ENCODE data around the gene SIK2.

The SIK2 gene

DNA sequence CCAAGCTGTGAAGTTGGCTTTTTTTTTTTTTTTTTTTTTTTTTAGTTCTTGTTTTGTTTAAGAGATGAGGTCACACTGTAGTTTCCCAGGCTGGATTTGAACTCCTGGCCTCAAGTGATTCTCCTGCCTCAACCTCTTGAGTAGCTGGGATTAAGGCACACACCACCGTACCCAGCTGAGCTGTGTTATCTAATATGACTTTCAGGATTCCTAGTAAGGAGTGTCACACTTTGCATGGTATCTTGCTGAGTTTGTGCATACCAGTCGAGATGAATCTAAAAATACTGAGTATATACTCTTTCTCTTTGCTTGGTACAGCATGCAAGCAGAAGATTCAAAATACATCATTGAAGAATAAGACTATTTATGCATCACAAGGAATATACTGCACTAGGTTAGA is 58.6 kb downstream of the SIK2 start:
- no peak for DNase-seq

DNA sequence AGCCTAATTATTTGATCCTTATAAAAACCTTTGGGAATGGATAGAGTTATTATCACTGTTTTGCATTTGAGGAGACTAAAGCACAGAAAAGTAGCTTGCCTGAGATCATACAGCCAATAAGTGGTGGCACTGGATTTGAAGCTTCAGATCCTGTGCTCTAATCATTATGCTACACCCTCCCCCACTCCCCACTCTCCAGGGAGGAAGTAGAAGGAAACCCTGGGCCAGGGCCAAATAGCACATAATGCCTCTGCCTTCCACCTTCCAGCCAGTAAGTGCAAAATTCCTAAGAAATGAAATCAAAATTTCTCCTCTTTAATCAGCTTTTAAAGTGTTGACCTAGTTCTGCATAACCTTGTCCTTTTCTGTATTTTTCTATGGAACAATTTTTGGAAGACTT is 61.6 kb downstream of the SIK2 start:
- no peak for DNase-seq

DNA sequence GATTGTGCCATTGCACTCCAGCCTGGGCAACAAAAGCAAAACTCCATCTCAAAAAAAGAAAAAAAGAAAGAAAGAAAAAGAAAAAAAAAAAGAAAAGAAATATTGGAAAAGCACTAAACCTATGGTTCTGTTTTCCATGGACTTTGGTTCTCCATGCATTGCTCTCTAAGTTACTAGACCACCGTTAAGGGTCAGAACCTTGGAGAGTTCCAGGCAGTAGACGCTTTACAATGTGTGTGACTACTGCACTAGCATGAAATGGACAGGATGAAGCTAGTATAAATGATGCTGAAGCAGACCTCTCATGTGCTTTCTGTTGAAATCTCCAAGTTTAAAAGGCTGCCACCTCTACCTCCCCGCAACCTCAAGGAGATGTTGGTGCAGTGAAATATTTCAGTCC is 63.5 kb downstream of the SIK2 start:
- DNase-seq, result no peak

DNA sequence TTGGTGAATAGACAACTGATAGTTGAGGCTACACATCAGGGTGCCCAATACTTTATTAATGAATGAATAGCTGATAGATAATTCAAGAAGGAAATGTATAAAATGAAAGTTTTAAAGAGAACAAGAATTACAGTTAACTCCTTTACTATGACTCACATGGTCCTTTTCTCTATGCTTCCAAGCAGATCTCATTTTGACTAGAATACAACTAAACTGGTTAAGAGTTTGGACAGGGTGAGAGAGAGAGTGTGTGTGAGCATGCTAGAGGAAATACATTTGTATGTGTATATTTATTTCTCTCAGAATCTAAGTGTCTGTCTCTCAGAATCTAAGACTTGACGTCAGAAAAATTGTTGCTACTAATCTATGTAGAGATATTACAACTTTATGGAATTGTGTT is 66.7 kb downstream of the SIK2 start:
- no peak for DNase-seq

DNA sequence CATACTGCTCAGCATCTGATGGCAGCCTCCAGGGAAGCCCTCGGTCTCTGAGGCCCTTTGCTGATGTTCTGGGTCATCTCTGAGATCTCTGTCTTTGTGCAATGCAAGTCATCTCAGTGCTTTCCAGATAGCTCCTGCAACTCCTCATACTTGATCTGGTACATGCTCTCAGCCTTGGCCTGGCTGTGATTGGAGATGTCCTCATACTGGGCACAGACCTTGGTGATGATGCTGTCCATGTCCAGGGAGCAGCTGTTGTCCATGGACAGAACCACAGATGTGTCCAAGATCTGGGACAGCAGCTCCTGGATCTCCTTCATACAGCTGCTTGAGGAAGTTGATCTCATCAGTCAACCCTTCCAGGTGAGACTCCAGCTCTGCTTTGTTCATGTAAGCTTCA is 69.1 kb downstream of the SIK2 start:
- no peak for DNase-seq

DNA sequence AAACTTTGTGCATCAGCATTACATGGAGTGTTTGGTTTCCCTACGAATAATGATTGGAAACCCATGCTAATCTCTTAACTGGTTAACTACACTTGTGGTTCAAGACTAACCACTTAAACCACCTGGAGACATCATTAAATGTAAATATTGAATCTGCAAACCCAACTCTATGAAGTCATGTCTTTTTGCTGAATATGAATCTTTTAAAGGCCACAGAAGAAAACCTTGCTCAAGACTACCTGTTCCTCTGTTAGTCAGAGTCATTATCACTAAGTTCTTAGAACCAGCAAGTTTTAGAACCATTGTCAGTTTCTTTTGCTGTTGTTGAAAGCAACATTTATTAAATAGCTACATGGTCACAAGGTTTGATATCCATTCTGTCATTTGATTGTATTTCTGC is 70.7 kb downstream of the SIK2 start:
- no peak for DNase-seq

DNA sequence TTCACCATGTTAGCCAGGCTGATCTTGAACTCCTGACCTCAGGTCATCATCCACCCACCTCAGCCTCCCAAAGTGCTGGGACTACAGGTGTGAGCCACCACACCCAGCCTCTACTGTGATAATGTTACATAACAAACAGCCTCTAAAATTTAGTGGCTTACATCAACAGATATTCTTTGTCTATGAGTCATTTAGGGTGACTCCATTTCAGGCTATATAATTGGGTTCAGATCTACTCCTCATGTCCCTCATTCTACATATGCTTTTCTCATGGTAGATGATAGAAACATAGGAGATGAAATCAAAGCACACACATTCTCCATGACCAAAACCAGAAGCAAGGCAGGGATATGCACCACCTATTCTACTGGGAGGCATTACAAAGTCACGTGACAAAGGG is 72.7 kb downstream of the SIK2 start:
- no peak for DNase-seq

DNA sequence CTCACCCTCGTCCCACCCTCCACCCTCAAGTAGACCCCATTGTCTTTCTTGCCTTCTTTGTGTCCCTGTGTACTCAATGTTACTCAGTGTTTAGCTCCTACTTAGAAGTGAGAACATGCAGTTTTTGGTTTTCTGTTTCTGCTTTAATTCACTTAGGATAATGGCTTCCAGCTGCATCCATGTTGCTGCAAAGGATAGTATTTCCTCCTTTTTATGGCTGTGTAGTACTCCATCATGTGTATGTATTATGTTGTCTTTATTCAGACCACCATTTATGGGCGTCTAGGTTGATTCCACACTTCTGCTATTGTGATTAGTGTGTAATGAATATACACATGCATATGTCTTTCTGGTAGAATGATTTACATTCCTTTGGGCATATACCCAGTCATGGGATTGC is 73.6 kb downstream of the SIK2 start:
- DNase-seq, result no peak

DNA sequence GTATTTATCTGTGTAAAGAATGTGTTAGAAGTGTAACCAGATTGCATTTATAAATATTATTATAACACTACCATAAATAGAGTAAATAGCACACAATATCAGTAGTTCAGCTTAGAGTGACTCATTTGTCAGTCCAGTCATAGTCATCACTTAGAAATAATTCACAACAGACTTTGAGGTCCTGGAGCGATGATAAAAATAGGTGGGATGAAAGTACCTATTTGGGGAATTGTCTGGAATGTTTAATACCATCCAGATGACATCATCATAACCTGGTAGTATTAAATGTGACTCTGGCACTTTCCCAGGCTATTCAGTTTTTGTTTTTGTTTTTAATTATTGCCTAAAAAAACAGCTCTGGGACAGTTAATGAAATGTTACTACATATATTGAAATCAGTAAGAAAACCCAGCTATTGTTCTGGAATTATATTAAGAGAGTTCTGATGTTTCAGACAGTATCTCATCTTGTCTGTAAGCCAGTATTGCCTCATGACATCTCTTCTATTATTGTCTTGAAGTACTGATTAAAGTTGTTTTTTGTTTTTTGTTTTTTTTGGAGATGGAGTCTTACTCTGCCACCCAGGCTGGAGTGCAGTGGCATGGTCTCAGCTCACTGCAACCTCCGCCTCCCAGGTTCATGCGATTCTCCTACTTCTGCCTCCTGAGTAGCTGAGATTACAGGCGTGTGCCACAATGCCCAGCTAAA is 74.8 kb downstream of the SIK2 start:
- no peak for DNase-seq

DNA sequence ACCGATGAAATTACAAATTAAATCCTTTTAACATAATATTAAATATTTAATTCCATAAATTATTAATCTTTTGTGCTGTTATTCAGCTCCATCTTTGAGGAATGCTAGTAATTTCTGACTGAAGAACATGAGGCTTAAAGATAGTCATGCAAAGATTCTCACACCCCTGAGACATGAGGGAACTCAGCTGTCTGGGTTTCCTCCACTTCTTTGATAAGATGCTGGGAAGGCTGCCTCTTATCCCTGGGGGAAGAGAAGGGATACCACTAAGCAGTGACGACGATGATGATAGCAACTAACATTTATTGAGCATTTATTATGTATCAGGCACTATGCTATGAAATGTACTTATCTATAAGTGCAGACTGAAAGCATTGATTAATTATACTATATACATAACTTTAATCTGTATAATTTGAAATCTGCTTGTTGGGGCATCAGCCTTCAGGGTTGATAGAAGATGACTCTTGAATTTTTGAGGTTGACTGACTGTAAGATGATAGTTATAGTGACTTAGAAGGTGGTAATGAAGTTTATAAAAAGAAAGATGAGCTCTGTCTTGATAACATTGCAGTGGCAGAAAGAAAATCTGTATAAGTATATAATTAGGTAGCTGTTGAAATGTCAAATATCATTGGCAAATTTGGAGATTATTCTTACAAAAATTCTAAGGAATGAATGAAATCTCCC is 78.4 kb downstream of the SIK2 start:
- no peak for DNase-seq

DNA sequence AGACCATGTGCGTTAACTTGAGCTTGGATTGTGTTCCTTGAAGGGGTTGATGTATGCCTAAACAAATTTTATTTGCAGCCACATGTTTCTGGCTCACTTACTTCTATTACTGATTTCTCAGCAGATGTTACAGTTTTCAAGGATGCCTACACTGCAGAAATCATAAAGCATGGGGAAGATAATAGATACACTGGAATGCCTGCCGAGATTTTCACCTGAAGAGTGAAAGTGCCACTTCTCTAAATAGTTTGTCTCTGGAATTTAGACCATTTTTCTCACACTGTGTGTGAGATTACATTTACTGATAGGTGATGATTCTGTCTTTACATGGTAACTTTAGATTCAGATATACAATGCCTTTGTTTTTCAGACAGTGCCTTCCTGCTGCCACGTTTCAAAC is 81.6 kb downstream of the SIK2 start:
- no peak for DNase-seq

DNA sequence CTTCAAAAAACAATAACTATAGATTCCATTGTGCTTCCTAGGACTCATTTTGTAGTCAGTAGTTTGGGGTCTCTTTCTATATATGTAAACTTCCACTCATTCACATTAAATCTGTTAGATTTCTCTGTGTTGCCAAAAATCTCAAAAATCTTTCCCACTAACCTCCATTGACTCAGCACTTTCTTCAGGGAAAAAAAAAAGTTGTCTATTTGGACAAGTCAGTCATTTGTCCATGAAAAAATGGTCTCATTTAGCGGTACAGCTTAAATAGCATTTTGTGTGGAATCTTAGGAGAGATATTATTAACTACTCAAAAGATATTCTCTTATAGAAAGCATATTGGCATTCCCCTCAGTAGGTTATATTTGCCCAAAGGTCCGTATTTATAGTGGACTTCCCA is 82.0 kb downstream of the SIK2 start:
- DNase-seq, result no peak

DNA sequence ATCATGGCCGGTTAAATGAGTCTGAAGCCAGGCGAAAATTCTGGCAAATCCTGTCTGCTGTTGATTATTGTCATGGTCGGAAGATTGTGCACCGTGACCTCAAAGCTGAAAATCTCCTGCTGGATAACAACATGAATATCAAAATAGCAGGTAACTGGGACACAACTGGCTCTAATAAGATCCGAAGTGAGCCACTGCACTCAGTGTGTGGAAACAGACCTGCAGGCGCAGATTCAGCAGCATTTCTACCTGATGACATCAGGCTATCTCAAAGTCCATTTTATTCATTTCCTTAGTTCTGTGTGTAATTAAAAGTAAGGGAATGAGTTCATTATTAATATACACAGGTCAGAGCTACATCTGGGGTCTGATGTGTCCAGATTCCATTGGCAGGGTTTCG is 85.8 kb downstream of the SIK2 start:
- no peak for DNase-seq

DNA sequence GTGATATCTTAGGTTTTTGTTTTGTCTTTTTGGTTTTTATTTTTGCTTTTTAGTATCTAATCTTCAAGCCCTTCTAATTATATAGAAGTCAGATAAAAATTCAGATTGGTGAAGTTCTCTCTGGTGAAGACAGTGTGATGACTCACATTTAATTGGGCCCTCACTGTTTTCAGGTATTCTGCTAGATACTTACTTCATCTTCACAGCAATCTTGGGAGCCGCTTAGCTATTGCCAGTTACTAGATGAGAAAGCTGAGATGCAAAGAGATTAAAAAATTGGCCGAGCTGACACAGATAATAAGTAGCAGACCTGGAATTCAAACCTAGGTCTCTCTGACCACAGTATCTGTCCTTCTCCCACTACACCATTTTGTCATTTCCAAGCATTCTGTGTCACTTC is 88.9 kb downstream of the SIK2 start:
- no peak for DNase-seq

DNA sequence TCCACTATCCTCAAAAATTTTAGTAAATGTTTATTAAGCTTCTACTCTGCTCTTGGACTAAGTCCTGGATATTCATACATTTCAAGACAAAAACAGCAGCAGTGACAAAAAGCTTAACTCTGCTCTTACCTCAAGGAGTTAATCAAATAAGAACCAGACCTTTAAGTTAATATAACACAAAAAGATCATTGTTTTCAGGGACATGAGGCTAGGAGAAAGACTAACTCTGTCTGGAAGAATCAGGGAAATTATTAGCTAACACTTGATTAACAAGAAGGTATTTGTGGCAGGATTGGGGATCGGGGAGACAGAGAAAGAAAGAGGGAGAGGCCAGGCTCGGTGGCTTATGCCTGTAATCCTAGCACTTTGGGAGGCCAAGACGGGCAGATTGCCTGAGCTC is 89.5 kb downstream of the SIK2 start:
- DNase-seq, result no peak

DNA sequence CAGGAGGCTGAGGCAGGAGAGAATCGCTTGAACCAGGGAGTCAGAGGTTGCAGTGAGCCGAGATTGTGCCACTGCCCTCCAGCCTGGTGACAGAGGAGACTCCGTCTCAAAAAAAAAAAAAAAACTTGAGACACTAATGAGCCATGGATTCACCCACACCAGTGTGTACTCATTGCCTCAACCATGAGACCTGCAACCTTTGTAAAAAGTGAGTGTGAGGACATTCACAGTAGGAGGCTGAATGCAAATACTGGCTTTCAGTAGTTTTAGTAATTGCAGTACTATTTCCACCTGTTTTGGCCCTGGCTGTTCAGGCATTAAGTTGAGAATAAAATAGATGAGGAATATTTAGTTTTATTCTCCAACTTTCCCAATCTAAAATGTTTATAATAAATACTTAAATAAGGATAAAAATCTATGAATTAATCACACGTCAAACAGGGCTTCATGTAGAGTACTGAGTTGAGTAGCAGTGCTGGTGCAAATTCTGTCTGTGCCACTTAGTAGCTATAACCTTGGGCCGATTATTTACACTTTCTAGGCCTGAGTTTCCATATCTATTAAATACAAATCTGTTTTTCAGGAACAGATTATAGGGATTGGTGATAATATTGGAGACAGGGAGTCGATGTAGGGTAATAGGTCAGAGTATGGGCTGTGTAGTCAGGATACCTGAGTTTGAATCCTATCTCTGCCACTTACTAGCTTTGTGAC is 91.1 kb downstream of the SIK2 start:
- DNase-seq, result no peak

DNA sequence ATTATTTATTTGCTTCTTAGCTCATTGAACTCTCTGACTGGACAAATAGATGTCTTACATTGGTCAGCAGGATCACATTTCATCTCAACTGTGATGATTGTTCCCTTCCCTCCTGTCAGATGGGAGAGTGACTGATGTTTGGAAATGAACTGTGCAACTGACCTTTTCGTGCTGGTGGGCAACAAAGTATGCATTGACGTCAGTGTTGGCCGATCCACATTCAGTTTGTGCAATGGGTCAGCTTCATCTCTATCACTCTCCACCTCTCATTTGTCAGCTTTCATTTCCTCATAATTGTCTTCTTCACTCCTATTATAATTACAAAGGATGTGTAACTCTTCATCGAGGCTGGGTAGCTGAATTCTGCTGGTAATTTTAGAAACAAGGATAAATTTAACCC is 92.6 kb downstream of the SIK2 start:
- no peak for DNase-seq

DNA sequence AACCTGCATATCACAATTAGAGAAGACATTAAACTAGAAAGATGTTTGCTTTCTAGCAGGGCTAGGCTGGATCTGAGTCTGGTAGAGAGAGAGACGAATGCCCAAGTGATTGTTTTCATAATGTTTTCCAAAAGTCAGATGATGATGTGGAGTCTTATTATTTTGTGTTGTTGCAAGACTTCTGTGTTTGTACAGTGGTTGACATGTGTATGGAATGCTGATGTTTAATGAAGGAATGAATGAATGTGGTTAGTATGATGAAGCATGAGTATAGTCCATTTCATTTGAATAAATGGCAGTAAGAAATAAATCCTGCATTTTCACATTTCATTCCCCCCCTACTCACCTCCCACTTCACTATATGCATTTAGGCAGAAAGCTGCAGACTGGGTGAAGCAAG is 94.3 kb downstream of the SIK2 start:
- DNase-seq, result no peak

DNA sequence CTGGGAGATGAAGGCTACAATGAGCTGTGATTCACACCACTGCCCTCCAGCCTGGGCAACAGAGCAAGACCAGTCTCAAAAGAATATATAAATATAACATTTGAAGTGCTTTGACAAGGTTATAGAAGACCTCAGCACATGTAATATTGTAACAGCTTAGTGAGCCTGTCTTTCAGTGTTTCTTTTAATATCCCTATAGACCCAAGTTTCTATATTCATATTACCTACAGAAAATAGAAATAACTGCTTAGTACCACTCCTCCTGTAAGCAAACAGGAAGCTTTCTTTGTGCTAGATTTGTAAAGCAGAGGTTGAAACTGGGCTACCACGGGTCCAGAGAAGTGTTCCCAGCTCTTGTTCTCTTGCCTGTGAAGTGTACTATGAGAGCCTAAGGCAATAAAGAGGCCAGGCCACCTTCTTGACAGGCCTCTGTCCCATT is 95.7 kb downstream of the SIK2 start:
- DNase-seq, result no peak

DNA sequence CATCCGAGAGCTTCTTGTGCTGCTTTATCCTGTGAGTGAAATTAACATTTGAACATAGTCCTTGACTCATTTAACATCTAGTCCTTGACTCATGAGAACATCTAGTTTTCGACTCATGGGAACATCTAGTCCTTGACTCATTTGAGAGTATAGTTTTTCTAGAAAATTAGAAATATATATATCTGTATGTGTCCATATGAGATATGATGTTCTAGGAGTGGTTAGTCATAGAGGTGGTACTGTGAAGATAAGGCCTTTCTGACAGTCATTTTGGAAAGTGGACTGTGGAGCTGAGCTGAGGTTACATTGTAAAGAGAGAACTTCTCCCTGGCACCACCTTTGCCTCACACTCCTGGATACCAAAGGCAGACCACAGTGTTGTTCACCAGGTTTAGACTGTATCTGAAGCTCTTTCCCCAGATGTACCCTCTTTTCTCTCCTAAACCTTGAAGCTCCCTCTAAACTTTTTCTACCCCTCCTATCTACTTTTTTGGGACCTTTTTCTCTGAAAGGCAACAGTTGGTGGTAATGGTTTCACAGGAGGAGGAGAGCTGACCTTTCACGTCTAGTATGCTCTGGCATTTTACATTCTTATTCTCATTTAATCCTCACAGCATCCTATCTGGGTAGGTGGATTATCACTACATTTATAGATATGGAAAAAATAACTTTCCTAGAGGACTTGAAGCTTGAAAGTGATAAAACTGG is 96.8 kb downstream of the SIK2 start:
- DNase-seq, result no peak

DNA sequence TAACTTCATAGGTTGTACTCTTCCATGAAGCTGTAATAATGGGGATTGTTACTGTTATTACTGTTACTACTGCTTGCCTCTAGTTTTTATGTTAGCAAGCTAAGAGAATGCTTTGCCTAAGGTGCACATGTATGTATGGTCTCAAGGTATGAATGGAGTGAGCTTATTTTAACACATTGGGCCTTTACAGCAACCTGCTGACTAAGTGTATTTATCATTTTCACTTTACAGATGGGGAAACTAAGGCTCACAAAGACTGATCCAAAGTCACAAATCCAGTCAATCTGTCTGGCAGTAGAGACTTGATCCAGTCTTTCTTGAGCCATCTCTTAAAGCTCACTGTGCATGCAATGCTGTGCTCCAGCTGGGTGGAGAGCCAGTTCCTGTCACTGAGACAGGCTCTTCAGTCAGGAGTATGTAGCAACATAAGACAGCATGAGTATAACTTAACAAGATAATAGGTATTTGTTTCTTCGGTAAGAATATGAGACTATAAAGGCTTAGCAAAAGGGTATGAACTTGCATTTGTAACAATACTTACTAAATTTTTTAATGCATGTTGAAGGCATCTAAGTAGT is 97.4 kb downstream of the SIK2 start:
- no peak for DNase-seq

DNA sequence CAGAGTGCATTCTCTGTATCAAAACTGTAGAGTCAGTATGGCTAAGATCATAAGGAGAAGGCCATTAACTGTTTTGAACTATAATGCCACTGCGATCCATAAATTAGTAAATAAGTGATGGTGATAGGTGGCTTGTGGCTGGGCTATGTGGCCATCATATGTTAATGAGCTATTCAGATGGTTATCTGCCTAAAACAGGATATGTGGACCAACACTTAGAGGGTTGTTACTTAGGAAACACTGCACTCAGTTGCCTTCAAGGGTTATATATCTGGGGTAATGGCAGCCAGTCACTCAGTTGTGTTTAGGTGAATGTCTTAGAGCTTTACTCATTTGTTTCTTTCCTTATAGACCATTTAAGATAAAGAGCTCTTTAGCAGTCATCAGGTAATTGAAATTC is 97.9 kb downstream of the SIK2 start:
- DNase-seq, result no peak

DNA sequence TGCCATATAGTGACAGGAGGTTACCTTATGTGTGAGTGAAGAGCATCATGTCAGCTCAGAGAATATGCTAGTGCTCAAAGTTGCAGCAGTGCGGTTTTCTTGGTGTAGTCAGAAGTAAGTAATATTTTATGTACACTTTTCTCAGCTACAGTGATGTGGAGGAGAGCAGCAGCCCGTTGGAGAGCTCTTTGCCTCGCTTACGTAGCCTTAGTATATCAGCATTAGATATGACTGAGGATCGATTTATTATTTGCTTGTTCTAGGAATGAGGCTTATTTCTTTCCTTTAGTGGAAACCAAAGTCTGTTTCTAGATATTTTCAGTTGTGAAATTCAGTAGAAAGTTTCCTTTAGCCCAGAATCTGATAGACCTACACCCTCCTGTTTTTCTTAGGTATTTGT is 100.4 kb downstream of the SIK2 start:
- no peak for DNase-seq
